GM23248 (cell line): Measurements from ENCODE around the gene PIAS2. TPM values are rescaled to one million over a fixed set of nuclear protein-coding genes. Genes with fewer than 3 reads are reported as not detected.

Experiments
- DNase-seq: peaks from one replicate; pipeline ENCODE4 v3.0.0-alpha.2; 2015
- H2AFZ ChIP-seq: fragments of 200-600 bp; sonication (generic); 2 replicates; pipeline ENCODE4 v1.6.1; 2016; ENCODE audit warnings: antibody characterized with exemption
- H3F3A ChIP-seq: fragments of 200-600 bp; sonication (generic); 2 replicates; pipeline ENCODE4 v1.6.1; 2016; ENCODE audit warnings: mild to moderate bottlenecking, antibody characterized with exemption, mixed run types; ENCODE audit not compliant: insufficient read depth
- H3K27ac ChIP-seq: fragments of 200-600 bp; sonication (generic); 2 replicates; pipeline ENCODE4 v1.5.1; 2016; ENCODE audit warnings: mild to moderate bottlenecking
- H3K27me3 ChIP-seq: fragments of 200-600 bp; sonication (generic); replicated peaks from 2 replicates; pipeline ENCODE4 v1.6.1; 2016; ENCODE audit warnings: mild to moderate bottlenecking; ENCODE audit not compliant: insufficient read depth
- H3K36me3 ChIP-seq: fragments of 200-600 bp; sonication (generic); 2 replicates; pipeline ENCODE4 v1.6.1; 2016; ENCODE audit warnings: low read depth, mild to moderate bottlenecking
- H3K4me1 ChIP-seq: fragments of 200-600 bp; sonication (generic); 2 replicates; pipeline ENCODE4 v1.6.1; 2016; ENCODE audit warnings: mild to moderate bottlenecking; ENCODE audit not compliant: insufficient read depth
- H3K4me2 ChIP-seq: fragments of 200-600 bp; sonication (generic); one replicate; pipeline ENCODE4 v1.6.1; 2016; ENCODE audit warnings: mild to moderate bottlenecking; ENCODE audit not compliant: unreplicated experiment
- H3K4me3 ChIP-seq: fragments of 200-600 bp; sonication (generic); 2 replicates; pipeline ENCODE4 v1.5.1; 2016; ENCODE audit warnings: mild to moderate bottlenecking
- H3K79me2 ChIP-seq: fragments of 200-600 bp; sonication (generic); 2 replicates; pipeline ENCODE4 v1.6.1; 2016; ENCODE audit warnings: mild to moderate bottlenecking; ENCODE audit not compliant: insufficient read depth
- H3K9ac ChIP-seq: fragments of 200-600 bp; sonication (generic); 2 replicates; pipeline ENCODE4 v1.6.1; 2016; ENCODE audit warnings: mild to moderate bottlenecking
- H3K9me2 ChIP-seq: fragments of 200-600 bp; sonication (generic); 2 replicates; pipeline ENCODE4 v1.6.1; 2016; ENCODE audit warnings: mixed run types, mild to moderate bottlenecking, moderate library complexity; ENCODE audit not compliant: insufficient read depth
- H3K9me3 ChIP-seq: fragments of 200-600 bp; sonication (generic); one replicate; pipeline ENCODE4 v1.6.1; 2017; ENCODE audit warnings: low read depth
- H4K20me1 ChIP-seq: fragments of 200-600 bp; sonication (generic); 2 replicates; pipeline ENCODE4 v1.6.0; 2016; ENCODE audit not compliant: insufficient read depth
- EZH2 ChIP-seq: fragments of 200-600 bp; sonication (generic); IDR thresholded peaks from 2 replicates; pipeline ENCODE4 v1.6.1; 2018; ENCODE audit warnings: antibody characterized with exemption, mild to moderate bottlenecking; ENCODE audit not compliant: insufficient read depth, poor library complexity, severe bottlenecking
- EZH2phosphoT487 ChIP-seq: fragments of 200-600 bp; sonication (generic); IDR thresholded peaks from 2 replicates; pipeline ENCODE4 v1.6.1; 2018; ENCODE audit warnings: antibody characterized with exemption, moderate library complexity, mild to moderate bottlenecking, low read depth; ENCODE audit not compliant: insufficient read depth
- WGBS, 2 experiments: methylation state at CpG; one replicate each; pipeline ENCODE4 v1.1.6; 2015 to 2017; ENCODE audit warnings: low lambda C conversion rate in 2 of 2, low coverage in 1 of 2; ENCODE audit errors: missing lambda C conversion rate in 2 of 2; 5-methylcytosine and 5-hydroxymethylcytosine counted together
- in situ Hi-C: fragments of 300-500 bp; cut with MboI; formaldehyde crosslinking; loops from 2 replicates; pipeline ENCODE4 v1.15.0; 2020
- polyA plus RNA-seq: library from polyadenylated mRNA; unstranded; fragments of >200 nt; fragmentation: Nextera tagmentation; extraction: Ambion mirVana; gene quantifications from 2 replicates; pipeline ENCODE4 v1.2.1, GENCODE V29; 2016
- total RNA-seq: library from RNA; depleted of rRNA; stranded (reverse); fragments of >200 nt; shearing (Covaris generic); gene quantifications from 2 replicates; pipeline ENCODE4 v1.2.3, GENCODE V29; 2014

PIAS2 gene
- total and polyA plus RNA-seq, 2 experiments from 2014 or later: 21.3 to 23.0 TPM

DNA sequence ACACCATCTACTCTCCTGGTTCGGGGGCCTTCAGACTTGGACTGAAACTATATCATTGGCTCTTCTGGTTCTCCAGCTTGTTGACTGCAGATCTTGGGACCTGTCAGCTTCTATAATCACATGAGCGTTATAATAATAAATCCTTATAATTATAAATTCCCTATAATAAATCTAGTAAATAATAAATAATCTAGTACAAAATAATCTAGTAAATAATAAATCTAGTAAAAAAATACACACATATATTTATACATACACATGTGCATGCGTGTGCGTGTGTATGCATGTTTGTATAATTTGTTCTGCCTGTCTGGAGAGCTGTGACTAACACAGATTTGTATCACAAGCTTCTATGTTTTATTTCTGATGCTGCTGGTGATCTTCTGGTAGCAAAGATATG, 40.9 kb upstream of the PIAS2 start:
- H3K9ac ChIP-seq: no peak overlapping the region
- H3K9me3 ChIP-seq: no peaks in the 10 kb centered on the region
- no peak overlapping the region for H2AFZ ChIP-seq
- H3K36me3 ChIP-seq: no peaks in the 10 kb centered on the region
- H3K27me3 ChIP-seq: no peaks in the 10 kb centered on the region
- H3K4me2 ChIP-seq: no peak overlapping the region
- H3K4me1 ChIP-seq: no peaks in the 10 kb centered on the region
- WGBS, 2 experiments: 79 to 88% methylated on average over 4 of the region's 4 CpGs
- H3K27ac ChIP-seq: no peak overlapping the region
- no peak for DNase-seq
- in situ Hi-C loops: no loop called here
- no peak overlapping the region for H3K4me3 ChIP-seq
- H3F3A ChIP-seq: no peaks in the 10 kb centered on the region
- no peak for TF ChIP-seq EZH2
- no peak for TF ChIP-seq EZH2phosphoT487
- H3K9me2 ChIP-seq: no peaks in the 10 kb centered on the region
- no peaks in the 10 kb centered on the region for H4K20me1 ChIP-seq
- no peaks in the 10 kb centered on the region for H3K79me2 ChIP-seq

DNA sequence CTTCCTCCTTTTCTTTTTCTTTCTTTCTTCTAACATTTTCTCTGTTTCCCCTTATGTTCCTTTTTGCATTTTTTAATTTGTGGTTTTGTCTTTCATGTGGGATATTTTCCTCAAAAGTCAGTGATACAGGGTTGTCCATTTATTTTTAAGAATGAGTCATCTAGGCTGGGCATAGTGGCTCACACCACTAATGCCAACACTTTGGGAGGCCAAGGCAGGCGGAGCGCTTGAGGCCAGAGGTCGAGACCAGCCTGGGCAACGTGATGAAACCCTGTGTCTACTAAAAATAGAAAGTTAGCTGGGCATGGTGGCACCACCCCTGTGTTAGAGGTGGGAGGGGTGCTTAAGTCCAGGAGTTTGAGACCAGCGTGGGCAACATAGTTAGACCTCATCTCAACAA, 35.9 kb upstream of the PIAS2 start:
- Histone ChIP-seq H3K27me3 (no peaks in the 10 kb centered on the region), H3K4me2 (no peak overlapping the region), H3K79me2 (no peaks in the 10 kb centered on the region), H3K9ac (no peak overlapping the region), H3K4me1 (no peaks in the 10 kb centered on the region), H3K9me3 (no peaks in the 10 kb centered on the region), H3K36me3 (no peaks in the 10 kb centered on the region), H2AFZ (no peak overlapping the region), H4K20me1 (no peaks in the 10 kb centered on the region), H3K4me3 (no peak overlapping the region), H3K27ac (no peak overlapping the region), H3F3A (no peaks in the 10 kb centered on the region), H3K9me2 (no peaks in the 10 kb centered on the region)
- WGBS, 2 experiments: 63 to 69% methylated on average over 4 to 5 of the region's 5 CpGs
- TF ChIP-seq EZH2phosphoT487: no peak
- TF ChIP-seq EZH2: no peak
- in situ Hi-C loops: no loop called here
- DNase-seq: no peak

DNA sequence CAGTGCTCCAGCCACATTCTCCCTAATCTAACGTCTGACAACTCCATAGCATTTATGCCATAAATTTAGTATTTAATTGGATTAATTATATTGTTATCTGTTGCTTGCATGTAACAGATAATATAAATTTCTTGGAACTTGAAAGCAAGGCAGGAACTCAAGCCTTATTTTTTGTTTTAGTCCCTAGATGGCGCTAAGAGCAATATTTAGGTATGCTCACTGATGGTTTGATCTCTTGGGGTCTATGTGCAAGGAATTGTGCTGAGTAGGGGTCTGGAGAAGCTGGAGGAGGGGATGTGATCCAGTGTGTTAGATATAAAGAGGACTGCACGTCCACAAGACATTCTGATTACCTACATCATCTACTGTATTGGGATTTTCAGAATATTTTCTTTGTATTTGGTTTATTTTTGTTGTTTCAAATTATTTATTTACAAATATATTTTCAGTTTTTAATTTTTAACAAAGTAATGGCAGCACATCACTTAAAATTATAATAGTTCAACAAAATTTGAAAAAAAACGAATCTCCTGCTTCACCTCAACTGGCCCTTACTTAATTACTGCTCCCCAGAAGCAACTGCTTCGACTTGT, 32.9 kb upstream of the PIAS2 start:
- H3K27ac ChIP-seq: no peak overlapping the region
- DNase-seq: peak; percentile 44
- TF ChIP-seq EZH2phosphoT487 (no peak), EZH2 (no peak)
- H3K79me2 ChIP-seq: no peaks in the 10 kb centered on the region
- H4K20me1 ChIP-seq: no peaks in the 10 kb centered on the region
- H3K9ac ChIP-seq: no peak overlapping the region
- no peak overlapping the region for H3K4me3 ChIP-seq
- H3K9me2 ChIP-seq: no peaks in the 10 kb centered on the region
- H3F3A ChIP-seq: no peaks in the 10 kb centered on the region
- no peaks in the 10 kb centered on the region for H3K4me1 ChIP-seq
- 56 to 57% methylated on average over 5 of the region's 5 CpGs for WGBS, 2 experiments
- no peak overlapping the region for H2AFZ ChIP-seq
- no peak overlapping the region for H3K4me2 ChIP-seq
- H3K36me3 ChIP-seq: no peaks in the 10 kb centered on the region
- H3K27me3 ChIP-seq: no peaks in the 10 kb centered on the region
- H3K9me3 ChIP-seq: no peaks in the 10 kb centered on the region
- in situ Hi-C loops: no loop called here

DNA sequence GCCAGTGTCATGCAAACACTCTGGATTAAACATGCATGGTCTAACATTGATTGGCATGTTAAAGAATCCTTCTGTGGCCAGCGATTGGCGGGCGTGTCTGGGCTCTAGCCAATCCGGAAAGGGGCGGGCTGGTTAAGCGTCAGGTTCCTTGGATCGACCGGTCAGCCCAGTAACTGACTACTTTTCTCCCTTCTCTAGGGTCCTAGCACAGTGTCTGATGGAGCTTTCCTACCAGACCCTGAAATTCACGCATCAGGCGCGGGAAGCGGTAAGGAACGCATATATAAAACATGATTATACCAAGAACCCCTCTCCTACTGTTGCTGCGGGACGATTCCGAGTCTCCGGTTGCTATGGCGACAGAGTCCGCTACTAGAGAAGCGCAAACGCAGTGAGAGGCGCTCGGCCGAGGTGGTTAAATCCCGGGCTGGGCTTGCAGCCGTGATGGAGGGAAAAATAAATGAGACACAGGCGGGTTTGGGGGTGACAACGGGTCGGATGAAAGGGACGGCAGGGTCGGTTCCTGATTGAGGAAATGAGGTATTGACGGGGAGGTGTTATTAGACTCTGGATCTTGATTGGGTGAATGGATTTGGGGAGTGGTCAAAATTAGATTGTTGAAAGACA, 29.5 kb upstream of the PIAS2 start:
- no peaks in the 10 kb centered on the region for H3F3A ChIP-seq
- no peaks in the 10 kb centered on the region for H3K4me1 ChIP-seq
- H3K36me3 ChIP-seq: no peaks in the 10 kb centered on the region
- TF ChIP-seq EZH2 (no peak), EZH2phosphoT487 (no peak)
- no peaks in the 10 kb centered on the region for H3K79me2 ChIP-seq
- no peaks in the 10 kb centered on the region for H3K9me3 ChIP-seq
- H3K4me3 ChIP-seq: peak overlapping the region; percentile 82
- H2AFZ ChIP-seq: peak overlapping the region; percentile 91
- H4K20me1 ChIP-seq: no peaks in the 10 kb centered on the region
- H3K9me2 ChIP-seq: no peaks in the 10 kb centered on the region
- no peak overlapping the region for H3K27ac ChIP-seq
- H3K4me2 ChIP-seq: peak overlapping the region; percentile 93
- H3K27me3 ChIP-seq: no peaks in the 10 kb centered on the region
- 10 to 12% methylated on average over 32 of the region's 32 CpGs for WGBS, 2 experiments
- peak; percentile 82 for DNase-seq
- peak overlapping the region; percentile 62 for H3K9ac ChIP-seq
- in situ Hi-C loops: no loop called here
